HG03045 (cell line): ENCODE data around the gene NDST3.

ENCODE experiments used
- ATAC-seq: cut with Tn5 transposase; IDR thresholded peaks from one replicate; pipeline ENCODE4 v1.9.1; 2021; ENCODE audit warnings: mild to moderate bottlenecking, moderate library complexity; ENCODE audit not compliant: unreplicated experiment

NDST3 gene

DNA sequence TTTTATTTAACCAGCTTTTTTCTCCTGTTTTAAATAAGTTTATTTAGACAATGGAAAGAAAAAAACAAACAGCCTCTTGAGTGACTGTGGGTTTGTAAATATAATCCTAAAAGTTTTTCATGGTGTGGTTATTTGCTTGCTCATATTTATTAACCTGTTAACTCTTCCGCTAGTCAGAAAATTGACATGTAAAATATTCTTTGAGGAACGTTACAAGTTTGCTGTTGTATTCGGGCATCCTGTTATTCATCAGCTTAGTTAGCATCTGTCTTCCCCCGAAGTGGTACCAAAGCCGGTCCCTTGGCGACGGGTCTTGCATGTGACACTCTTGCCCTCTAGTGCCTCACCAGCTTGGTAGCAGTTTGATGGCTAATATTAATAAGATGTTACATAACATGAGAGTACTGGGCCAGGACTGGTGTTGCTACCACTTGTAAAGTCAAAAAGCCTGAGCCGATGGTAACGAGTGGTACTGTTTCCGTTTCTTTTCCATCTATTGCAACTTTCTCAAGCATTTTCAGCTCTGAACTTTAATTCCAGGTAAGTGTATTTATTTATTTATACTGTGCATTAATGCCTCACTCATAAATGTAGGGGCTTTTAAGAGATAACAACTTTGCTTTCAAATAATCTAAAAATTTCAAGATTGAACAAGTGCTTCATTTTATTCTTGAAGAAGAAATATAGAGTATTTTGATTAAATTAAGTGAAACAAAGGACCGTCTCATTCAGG lies at the start of gene NDST3:
Gene NDST3 (plus strand): TSS at position 434 of the 733 bp plus-strand sequence. CDS start 19,425 bp downstream, outside the sequence.
- no peak for ATAC-seq

DNA sequence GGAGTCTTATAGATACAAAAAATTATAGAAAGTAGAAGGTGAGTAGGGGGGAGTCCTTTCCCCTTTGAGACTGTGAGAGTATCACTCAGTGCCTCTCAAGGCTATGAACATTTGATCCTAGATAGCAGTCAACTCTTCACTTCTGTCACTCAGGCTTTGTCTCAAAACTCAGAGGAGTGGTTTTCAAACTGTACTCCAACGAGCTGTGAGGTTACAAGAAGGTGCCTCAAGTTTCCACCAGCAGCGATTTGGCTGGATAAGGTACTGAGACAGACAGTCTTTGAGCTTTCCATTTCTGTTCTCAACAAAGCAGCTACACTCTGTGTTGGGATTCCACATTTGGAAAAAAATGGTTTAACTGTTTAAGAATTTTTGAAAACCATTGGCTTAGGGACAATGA lies 48.0 kb upstream of the NDST3 start:
- no peak for ATAC-seq

DNA sequence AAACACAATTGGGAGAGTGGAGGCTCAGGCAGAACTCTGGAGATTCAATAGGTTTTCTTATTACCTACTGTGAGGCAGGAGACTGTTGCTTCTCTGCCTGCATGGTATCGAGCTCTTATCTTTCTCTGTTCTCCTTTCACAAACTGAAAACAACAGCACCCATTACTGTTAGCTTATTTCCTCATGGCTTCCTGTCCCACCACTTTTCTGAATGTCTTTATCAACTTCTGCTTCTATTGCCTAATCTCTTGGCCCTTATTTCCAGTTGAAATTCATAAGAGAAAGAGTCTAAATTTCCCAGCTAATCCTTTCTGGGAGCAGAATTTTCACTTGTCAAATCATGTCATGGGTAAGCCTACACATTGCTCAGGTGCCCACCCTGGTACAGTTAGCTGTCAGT lies 46.8 kb upstream of the NDST3 start:
- ATAC-seq: no peak

DNA sequence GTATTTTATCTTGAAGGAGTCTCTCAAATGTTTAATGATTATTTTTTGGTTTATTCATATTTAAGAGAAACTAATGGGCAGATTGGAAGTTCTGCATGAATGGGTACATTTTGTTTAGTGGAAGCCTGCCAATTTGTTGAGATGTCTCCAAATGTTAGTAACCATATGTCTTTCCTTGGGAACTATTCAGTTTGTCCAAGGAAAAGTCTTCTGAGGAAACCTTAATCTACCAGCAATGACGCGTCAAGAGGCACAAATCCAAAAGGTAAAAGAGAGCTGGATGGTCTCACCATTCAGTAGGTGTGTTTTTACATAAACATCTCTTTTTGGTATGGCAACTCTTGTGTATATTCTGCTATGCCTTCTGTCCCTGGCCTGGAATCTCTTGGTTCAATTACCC lies 37.4 kb upstream of the NDST3 start:
- no peak for ATAC-seq

DNA sequence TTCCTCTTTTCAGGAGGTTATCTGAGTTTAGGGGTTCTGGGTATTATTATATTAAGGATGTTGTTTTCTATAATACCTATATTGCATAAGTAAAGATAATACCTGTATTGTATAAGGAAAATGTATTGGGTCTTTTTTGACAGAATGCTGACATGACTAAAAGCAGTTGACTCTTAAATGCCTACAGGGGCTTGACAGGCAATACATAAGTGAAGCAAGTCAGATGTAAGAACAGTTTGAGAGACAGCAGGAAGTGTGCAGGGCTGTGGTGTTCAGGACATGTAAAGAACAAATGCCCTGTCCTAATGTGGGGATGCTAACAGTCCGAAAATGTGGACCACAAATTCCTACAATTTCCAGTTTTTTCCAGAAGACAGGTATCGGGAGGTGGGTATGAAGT lies 30.2 kb upstream of the NDST3 start:
- ATAC-seq: no peak

DNA sequence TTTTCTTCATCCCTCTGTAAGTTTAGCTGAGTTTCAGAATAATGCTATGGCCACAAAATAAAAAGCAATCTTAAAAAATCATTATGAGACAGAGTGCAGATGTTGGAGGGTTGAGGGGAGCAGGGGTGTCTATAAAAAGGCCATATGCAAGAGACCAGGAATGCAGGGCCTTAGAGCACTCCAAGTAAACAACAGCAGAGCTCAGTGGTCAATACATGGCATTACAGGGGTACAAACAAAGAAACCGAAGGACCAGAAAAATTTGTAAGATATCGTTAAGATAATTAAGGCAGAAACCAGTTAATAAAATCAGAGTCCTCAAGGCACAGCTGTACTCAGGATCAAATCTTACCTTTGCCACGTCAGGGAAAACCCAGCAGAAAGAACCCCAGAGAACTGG lies 28.4 kb upstream of the NDST3 start:
- no peak for ATAC-seq

DNA sequence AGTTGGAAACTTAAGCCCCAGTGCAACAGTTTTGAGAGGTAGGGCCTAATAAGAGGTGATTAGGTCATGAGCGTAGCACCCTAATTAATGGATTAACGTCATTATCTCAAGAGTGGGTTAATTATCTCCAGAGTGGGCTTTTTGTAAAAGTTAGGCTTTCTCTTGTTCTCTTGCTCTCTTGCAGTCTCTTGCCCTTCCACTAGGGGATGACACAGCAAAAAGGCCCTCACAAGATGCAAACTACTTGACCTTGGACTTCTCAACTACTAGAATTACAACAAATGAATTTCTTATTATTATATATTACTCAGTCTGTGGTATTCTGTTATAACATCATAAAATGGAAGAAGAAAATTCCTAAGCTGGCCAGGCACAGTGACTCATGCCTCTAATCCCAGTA lies 22.1 kb upstream of the NDST3 start:
- no peak for ATAC-seq

DNA sequence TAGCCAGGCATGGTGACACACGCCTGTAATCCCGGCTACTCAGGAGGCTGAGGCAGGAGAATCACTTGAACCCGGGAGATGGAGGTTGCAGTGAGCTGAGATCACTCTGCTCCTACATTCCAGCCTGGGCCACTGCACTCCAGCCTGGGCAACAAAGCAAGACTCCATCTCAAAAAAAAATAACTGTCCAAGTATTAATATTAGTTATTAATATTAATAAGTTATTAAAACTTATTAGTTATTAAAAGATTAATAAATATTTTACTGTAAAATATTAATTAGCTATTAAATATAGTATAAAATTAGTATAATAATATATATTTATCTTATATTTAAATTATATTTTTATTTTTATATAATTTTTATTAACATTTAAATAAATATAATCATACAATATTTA lies 19.5 kb upstream of the NDST3 start:
- ATAC-seq: no peak

DNA sequence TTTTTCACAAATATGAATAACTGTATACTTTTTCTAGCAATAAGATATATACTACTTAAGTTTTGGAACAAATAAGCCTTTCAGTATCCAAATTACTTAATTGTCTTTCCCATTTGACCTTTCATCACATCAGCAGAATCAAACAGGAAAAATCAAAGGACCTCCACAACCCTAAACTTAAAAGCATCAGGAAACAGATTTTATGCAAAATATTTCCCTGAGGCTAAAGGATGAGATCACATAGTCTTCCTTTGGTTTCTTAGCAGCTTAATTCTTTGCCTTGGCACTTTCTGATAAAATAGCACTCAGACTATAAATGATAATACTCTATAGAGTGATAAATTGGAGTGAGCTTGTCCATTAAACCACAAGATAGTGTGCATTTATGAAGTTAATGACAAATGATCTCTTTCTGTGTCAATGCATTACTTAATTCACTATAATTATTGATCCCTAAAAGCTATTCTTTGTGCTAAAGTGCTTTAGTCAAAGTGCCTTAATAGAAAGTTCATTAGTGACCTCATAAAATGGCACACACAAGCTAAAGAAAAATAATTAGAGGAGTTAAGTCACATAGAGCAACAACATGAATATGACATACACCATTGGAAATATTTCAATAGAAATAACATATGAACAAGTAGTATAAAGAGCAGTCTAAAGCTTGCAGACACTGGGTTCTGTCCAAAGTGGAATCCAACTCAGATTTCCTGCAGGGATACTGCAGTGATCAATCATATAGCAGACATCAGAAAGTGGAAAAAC lies 15.7 kb upstream of the NDST3 start:
- no peak for ATAC-seq

DNA sequence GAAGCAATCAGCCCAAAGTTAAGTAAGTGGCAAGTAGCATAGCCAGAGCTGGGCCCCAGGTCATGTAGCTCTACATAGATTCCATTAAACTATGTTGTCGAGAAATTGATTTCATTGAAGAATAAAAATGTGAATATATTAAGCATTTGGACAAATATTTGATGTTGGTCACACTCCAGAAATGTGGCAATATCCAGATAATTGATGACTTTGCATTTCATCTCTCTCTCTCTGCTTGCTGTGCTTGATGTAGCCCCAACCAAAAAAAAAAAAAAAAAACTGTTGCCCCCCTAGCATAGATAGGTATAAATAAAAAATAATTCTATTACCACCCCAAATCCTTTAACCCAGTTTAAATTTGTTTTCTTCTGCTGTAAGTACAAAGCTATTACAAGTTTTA lies 7.5 kb upstream of the NDST3 start:
- ATAC-seq: no peak

DNA sequence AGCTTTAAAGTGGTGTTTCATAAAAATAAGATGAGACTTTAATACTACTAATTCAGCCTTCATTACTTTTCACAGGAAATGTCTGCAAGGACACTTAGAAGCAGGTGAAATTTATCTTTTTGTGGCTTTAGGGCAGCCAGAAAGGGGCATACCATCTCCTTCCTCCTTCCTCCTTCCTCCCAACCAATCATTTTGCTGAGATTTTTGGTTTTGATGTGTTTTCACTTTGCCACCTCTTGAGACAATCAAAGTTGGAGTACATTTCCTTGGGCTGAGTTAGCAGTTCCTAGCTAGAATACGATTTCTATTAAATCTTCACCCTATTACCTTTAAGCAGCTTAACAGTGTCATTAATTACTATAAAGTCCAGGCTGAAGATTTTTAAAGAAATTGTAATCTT lies 5.1 kb upstream of the NDST3 start:
- ATAC-seq: no peak

DNA sequence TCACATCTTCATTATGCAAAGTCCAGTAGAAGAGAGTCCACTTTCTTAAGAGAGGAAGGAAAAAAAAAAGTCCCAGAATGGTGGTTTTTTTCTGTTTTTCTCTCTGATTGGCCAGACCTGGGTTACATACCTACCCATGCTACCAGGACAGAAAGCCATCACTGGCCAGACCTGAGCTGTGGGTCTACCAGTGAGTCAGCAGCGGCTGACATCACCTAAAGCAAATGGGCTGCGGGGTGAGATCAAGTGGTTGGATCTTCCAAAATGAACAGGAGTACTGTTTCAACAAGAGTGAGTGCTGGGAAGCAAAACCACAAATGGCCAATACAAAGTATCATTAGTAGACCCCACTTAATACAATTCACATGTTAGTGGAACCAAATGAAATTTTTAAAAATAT lies 1.6 kb upstream of the NDST3 start:
- ATAC-seq: no peak

DNA sequence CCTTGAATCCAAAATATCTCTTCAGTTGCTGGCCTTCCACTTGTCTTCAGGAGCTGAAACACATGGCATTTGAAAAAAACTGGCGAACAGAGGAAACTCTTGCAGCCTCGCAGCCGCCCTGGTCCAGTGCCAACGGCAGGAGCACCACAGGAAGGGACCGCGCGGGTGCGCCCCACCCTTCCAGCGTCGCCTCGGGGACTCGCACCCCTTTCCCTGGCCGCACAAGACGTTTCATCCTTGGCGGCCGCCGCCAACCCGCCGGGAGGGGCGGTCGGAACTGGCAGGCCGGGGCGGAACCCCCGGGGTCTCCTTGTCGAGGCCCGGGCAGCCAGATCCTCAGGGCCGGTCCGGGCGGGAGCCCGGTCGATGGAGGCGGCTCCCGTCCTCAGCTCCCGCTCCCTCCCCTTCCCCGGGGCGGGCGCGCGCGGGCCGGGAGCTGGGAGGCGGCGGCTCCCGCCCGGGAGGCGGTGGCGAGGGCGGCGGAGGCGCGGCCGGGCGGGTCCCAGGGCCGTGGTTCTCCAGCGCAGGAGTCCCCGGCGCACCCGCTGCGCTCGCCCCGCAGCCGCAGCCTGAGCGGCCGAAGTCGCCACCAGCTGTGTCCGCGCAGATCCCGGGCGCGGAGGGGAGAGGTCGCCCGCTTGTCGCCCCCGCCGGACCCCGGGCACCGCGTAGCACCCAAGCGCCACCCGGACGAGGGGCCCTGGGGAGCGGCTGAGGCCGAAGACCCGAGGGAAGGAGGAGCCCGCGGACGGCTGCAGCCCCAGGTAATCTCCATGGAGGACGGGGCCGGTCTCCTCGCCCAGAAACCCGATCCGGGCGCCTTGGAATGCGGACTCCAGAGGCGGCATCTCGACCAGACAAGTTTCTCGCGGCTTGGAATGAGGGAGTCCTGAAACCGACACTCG lies 886 bp upstream of the NDST3 start:
- no peak for ATAC-seq

DNA sequence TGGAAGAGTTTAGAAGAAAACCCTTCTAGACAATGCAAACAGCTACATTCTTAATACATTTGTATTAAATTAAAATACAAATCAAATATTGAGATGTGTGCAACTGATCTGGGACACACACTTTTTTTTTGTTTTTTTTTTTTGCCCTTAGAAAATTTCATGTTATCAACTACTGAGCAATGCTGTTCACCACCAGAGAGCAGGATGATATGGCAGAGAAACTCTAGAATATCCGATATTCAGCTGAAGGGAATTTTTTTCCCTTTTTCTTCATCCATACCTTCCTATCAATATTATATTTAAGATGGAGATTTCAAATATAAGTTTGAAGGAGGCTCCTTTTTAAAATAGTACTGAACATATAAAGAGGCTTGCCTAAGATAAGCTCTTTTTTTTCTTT lies 1.0 kb downstream of the NDST3 start:
- no peak for ATAC-seq

DNA sequence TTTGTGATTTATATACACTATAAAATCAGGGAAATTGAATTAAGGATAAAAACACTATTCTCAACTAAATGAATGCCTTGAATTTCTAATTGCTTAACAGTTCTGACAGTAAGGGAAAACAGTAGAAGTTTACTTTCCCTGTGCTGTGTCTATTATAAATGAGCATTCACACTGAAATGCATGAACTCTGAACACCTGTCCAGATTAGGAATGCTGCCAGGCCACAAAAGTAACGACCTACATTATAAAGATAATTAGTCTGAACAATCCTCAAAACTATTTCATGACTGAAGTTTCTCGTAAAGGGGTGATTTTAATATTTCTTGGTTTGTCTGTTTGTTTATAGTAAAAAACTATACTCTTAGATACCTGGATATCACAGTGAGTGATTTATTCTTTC lies 2.0 kb downstream of the NDST3 start:
- ATAC-seq: no peak

DNA sequence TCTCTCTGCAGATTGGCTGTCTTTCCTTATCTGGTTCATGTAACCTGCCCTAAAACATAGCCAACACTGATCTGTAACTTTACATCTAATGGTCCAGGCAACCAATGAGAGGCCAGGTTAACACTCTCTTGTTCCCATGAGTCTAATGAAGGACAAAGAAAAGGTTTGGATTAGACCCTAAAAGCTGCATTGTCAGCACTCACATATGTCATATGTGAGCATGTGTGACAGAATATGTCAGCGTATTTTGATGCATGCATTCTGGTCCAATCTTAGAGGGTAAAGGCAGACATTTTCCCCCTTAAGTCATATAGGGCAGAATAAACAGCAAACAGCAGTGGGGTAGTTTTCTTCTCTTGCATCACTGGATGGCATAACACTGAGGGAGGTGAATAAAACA lies 3.7 kb downstream of the NDST3 start:
- ATAC-seq: no peak

DNA sequence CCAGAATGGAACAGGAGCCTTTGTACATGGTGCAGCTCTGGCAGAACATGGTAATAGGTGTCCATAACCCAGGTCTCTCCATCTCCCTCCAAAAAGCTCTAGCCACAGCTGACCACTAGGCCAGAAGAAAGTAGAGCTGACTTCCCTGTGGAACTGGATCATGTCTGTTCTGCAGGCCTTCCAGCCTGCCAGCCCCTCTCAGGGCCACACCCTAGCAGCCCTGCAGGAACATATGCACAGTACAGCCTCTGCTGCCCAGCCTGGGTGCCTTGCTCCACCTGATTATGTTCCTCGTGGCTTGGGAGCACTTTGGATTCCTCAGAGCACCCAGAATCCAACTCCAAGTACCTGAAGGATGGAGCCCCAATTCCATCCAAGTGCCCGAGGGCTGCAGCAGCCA lies 12.0 kb downstream of the NDST3 start:
- no peak for ATAC-seq

DNA sequence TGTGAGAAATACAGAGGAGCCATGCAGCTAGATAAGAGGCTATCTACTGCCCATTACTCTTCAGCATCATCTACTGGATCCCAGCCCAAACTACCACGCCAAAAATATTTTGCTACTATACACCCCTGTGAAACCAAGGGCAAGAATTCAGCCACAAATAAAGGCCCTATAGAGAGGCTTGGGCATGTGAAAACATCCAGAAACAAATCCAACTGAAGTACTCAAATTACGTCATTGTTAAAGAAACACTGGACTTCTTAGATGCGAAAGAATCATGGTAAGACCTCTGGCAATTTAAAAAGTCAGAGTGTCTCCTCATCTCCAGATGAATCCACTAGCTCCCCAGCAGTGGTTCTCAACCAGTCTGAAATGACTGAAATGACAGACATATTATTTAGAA lies 12.8 kb downstream of the NDST3 start:
- ATAC-seq: no peak

DNA sequence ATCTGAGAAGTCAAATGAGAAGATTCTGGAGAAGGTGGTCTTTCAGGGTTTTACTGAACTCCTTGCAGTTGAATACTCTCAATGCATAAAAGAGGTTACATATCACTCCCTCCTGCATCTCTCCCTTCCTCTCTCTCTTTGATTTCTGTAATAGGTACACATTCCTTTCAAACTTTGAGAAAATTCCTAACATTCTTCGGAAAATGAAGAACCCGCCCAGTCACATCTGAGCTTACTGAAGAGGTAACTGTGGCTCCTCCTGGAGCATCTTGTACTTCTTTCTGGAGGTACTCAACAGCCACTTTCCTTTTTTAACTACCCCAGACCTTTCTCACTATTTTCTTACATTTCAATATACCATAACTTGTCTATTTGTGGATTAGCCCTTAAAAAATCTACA lies 24.7 kb downstream of the NDST3 start:
- no peak for ATAC-seq

DNA sequence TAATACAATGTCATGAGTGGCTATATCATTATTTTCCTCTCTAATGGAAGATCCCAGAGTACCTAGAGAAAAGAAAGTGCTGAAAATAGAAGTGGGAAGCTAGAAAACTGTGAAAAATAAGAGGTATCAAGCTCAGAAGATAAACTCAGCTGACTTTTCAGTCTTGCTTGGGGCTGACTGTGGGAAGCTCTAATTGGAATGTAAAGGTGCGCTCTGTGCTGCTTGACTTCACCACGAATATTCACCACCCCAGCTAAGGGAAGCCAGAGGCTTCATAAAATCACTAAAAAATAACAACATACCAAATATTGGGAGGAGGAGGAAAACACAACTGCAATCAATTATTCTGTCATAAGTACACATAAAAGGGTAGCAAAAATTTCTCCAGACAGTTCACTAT lies 25.1 kb downstream of the NDST3 start:
- no peak for ATAC-seq

DNA sequence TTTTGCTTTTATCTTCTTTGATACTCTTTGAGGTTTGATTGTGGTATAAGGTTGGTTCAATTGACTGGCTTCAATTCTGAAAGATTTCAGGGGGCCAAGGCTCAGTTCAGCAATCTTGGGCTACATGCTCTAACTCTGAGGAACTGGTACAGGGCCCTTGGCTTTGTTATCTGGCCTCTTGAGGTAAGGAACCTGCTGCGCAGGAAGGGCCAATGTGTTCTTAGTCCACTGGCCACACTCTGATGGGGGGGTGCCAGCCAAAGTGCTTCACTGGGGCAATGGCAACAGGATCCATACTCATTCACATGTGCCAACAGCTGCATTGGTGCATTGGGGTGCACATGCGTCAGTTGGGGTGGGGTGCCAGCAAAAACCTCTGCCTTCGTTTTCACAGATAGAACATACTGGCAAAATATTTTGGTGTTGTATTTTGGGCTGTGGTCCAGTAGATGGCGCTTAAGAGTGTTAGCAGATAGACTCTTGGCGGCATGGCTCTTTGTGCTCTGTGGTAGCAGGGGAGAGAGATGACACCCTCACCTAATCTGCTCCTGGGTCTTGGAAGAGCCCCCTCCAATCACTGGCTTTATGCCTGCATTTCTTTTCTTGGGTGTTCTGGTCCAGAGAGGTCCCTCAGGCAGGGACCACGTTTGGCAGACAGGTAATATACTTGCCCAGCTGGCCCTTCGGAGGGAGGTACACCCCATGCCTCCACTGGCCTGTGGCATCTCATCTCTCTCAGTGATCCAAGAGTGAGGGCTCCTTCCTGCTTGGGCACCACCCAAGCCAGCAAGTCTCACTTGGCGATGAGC lies 42.9 kb downstream of the NDST3 start:
- ATAC-seq: peak; percentile 70
